Kidney tubule cell (primary cell): ENCODE results near the gene THAP3.

Source experiments
- DNase-seq: peaks from one replicate; pipeline ENCODE4 v3.0.0-alpha.2; 2018; ENCODE audit warnings: low spot score

Gene THAP3

GRCh38 chr1:6624710-6625583, at the start of gene THAP3:
THAP3 (plus strand) TSS chr1:6624868; CDS start chr1:6625219, 351 bp downstream.
- DNase-seq: peak; percentile 89

GRCh38 chr1:6577831-6578525, 46.7 kb upstream of the THAP3 start:
- no peak for DNase-seq

GRCh38 chr1:6578624-6579373, 45.9 kb upstream of the THAP3 start:
- no peak for DNase-seq

GRCh38 chr1:6579374-6580118, 45.1 kb upstream of the THAP3 start, which contains the start of gene ZBTB48:
ZBTB48 (plus strand) TSS chr1:6579994; CDS start chr1:6580610, 616 bp downstream.
- DNase-seq: peak; percentile 98

- no peak for DNase-seq
Measured at GRCh38 chr1:6580119-6580592, 44.5 kb upstream of the THAP3 start.

GRCh38 chr1:6580593-6581409, 43.9 kb upstream of the THAP3 start:
- peak; percentile 35 for DNase-seq

- DNase-seq: peak; percentile 44
Measured at GRCh38 chr1:6581561-6582305, 42.9 kb upstream of the THAP3 start.

GRCh38 chr1:6582370-6582769, 42.3 kb upstream of the THAP3 start:
- DNase-seq: no peak

- DNase-seq: no peak
Measured at GRCh38 chr1:6584126-6585080, 40.3 kb upstream of the THAP3 start.

- DNase-seq: no peak
Measured at GRCh38 chr1:6585081-6585722, 39.5 kb upstream of the THAP3 start.

GRCh38 chr1:6585841-6586240, 38.8 kb upstream of the THAP3 start:
- DNase-seq: no peak

GRCh38 chr1:6586404-6586816, 38.3 kb upstream of the THAP3 start:
- DNase-seq: no peak

GRCh38 chr1:6587261-6588005, 37.2 kb upstream of the THAP3 start:
- peak; percentile 38 for DNase-seq

GRCh38 chr1:6588128-6588892, 36.4 kb upstream of the THAP3 start:
- DNase-seq: no peak

- no peak for DNase-seq
Measured at GRCh38 chr1:6588893-6589520, 35.7 kb upstream of the THAP3 start.

GRCh38 chr1:6590046-6590445, 34.6 kb upstream of the THAP3 start:
- DNase-seq: no peak
